Measurements from ENCODE around the gene CA12. TPM values are rescaled to one million over a fixed set of nuclear protein-coding genes. Genes with fewer than 3 reads are reported as not detected.
A peak's percentile ranks its signal among the peaks of the same experiment; 100 is the strongest.

Gene CA12
- total and polyA plus RNA-seq, 2 of the 8 experiments (the other 6 are each of a cell fraction or from before 2014, with no cell fraction given), result 4.7 to 4.9 TPM

DNA sequence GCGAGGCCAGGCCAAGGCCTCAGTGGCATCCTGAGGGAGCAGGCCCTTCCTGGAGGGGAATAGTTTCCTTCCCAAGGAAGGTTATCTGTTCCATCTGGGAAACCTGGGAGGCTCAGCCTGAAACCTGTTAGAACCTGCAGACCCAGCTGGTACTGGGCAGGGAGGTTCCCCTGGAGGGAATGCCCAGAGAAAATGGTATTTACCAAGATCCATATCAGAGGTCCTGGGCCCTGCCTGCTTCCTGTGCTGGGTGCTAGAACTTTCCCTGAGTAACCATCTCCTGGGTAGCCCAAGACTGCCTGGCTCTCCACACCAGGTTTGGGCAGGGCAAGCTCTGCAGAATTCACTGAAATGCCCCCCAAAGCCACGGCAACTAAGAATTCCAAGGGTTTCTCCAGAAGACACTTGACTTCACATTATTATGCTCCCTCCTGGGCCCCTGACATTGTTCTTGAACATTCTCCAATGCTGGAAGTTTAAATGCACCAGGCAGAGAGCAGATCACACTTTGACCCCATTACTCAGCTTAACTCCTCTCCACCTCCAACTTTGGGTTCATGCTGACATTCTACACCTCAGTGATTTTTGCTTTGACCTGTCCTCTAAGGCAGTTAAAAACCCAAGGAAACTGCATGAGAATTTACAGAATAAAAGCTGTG, 2.0 kb downstream of the CA12 start:
- no peak for FAIRE-seq
- Histone ChIP-seq H3K79me2 (ENCODE audit: control insufficient read depth in 1 of 2, insufficient read depth in 2 of 2, low read length in 2 of 2) (no peaks in the 10 kb centered on the region), H3K79me1 (ENCODE audit: low read depth, low read length) (no peaks in the 10 kb centered on the region), H2AFZ (ENCODE audit: low read length) (no peak overlapping the region), H3K36me3 (ENCODE audit: control insufficient read depth in 2 of 4, insufficient read depth in 4 of 4, low read length in 3 of 4) (no peaks in the 10 kb centered on the region), H3K23ac (ENCODE audit: insufficient read length) (no peak overlapping the region), H2BK120ac (replicated peaks; ENCODE audit: low read depth, low read length) (no peak overlapping the region), H3K4me1 (replicated peaks in 1 of 4; ENCODE audit: control insufficient read depth in 3 of 4, insufficient read depth in 4 of 4, low read length in 3 of 4) (peaks cover 4 to 20% (median 5%) of the 10 kb centered on the region in 4 experiments; a peak in 6 of 7 replicates), H2BK20ac (ENCODE audit: low read length) (no peak overlapping the region), H3K23me2 (ENCODE audit: low read depth, low read length) (peaks cover 10% of the 10 kb centered on the region; the same call in 1 of the 2 replicates), H3K4ac (replicated peaks; ENCODE audit: insufficient read length, low read depth, low read length) (no peak overlapping the region), H3K4me3 (ENCODE audit: extremely low read depth in 1 of 4, insufficient read depth in 2 of 4, low read depth in 3 of 4, low read length in 4 of 4) (no peak overlapping the region), H4K8ac (ENCODE audit: extremely low read depth, insufficient read depth, low read length) (no peak overlapping the region), H2AK5ac (ENCODE audit: low read depth, low read length) (no peak overlapping the region), H4K91ac (replicated peaks; ENCODE audit: insufficient read length, low read length) (no peak overlapping the region), H4K20me1 (replicated peaks in 1 of 2; ENCODE audit: control insufficient read depth in 1 of 2, insufficient read depth in 2 of 2, low read length in 2 of 2) (no peaks in the 10 kb centered on the region), H4K5ac (ENCODE audit: insufficient read length, low read depth, low read length) (no peak overlapping the region), H2BK15ac (ENCODE audit: low read length) (no peak overlapping the region), H3K27ac (ENCODE audit: low read depth, low read length) (no peak overlapping the region), H3K18ac (ENCODE audit: extremely low read depth, low read length) (no peak overlapping the region), H3K9ac (replicated peaks in 1 of 4; ENCODE audit: extremely low read depth in 1 of 4, low read depth in 3 of 4, low read length in 3 of 4) (no peak overlapping the region), H3K56ac (replicated peaks; ENCODE audit: insufficient read length, low read depth, low read length) (no peak overlapping the region), H3K27me3 (replicated peaks in 1 of 4; ENCODE audit: control insufficient read depth in 3 of 4, extremely low read depth in 1 of 4, insufficient read depth in 3 of 4, low read length in 3 of 4) (peaks cover 0 to 27% (median 18%) of the 10 kb centered on the region in 4 experiments; a peak in 6 of 7 replicates), H3K14ac (ENCODE audit: insufficient read length) (no peak overlapping the region), H2BK5ac (ENCODE audit: low read depth, low read length) (no peak overlapping the region), H3K9me3 (ENCODE audit: insufficient read depth in 2 of 2, low read depth in 1 of 2, low read length in 1 of 2) (no peaks in the 10 kb centered on the region), H3K4me2 (ENCODE audit: insufficient read depth in 1 of 2, low read depth in 2 of 2, low read length in 2 of 2) (peak overlapping the region in 1 of 2 experiments; percentile 78; a peak in 1 of 4 replicates), H2BK12ac (ENCODE audit: low read depth, low read length) (no peak overlapping the region)
- no peak for DNase-seq (ENCODE audit: low read depth in 1 of 2, low spot score in 2 of 2)
- 87% methylated on average over 2 of the region's 2 CpGs; no CpG with 5 or more reads in 1 of the 2 experiments for WGBS, 2 experiments (ENCODE audit: extremely low coverage in 1 of 2, insufficient coverage in 1 of 2, insufficient read length in 1 of 2, insufficient replicate concordance in 2 of 2, low coverage in 1 of 2, low lambda C conversion rate in 2 of 2, missing lambda C conversion rate in 1 of 2)
- ChIA-PET CTCF (ENCODE audit: partially characterized antibody) (interaction anchor here (0.6 to 1.9 kb wide), 8 partner anchors 10 to 92 kb away, joined by 3 to 8 read pairs (median 3); no protein-coding TSS in a partner anchor), POLR2A (ENCODE audit: partially characterized antibody) (interaction anchor here (0.9 to 1.5 kb wide), 4 partner anchors 9 to 40 kb away, joined by 3 to 5 read pairs (median 3); no protein-coding TSS in a partner anchor)
- TF ChIP-seq RAD21 (IDR thresholded peaks at IDR 0.05 in 1 of 2, conservative IDR thresholded peaks at IDR 0.05 in 1 of 2; ENCODE audit: low read depth in 2 of 2, low read length in 2 of 2) (no peak), GABPA (IDR thresholded peaks at IDR 0.05; ENCODE audit: borderline replicate concordance, insufficient read depth, low read length) (no peak), ZNF274 (IDR thresholded peaks at IDR 0.05; ENCODE audit: borderline replicate concordance, extremely low read depth, low read length) (no peak), HDAC6 (IDR thresholded peaks at IDR 0.05; ENCODE audit: low read depth, low read length) (no peak)
